SHP77 (cell line): ENCODE results near the gene SLC45A1.
A peak's percentile ranks its signal among the peaks of the same experiment; 100 is the strongest.
"Not testable (repeated sequence)": the region's sequence is repeated elsewhere in the genome, so short reads cannot be mapped to it uniquely, and the experiment has no call there.

Experiments used
- DNase-seq, 2 experiments: peaks; one replicate each; lab custom pipeline; 2025; lab: John Stamatoyannopoulos, UW

SLC45A1 gene

GRCh38 chr1:8317647-8318381 lies at the start of gene SLC45A1:
Gene SLC45A1, plus strand, starts transcription at chr1:8318114. Its CDS starts 6,216 bp downstream, at chr1:8324330.
- DNase-seq, result peak; percentile 49 to 79

DNA sequence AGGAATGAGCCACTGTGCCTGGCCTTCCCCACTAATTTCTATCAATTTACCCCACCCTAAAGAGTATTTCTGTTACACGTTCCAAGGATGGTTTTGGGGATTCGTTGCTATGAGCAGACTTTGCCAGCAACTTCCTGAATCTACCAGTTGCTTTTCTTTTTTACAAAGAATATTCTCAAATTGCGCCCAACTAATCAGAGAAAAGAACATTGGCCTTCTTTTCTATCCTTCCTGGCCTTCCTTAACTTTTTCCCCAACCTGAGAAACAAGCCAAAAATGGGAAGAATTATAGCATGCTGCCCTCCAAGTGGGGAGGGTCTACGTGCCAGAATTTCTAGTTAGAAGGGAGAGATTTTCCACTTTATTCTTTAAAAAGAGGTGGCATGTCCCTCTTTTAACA lies 44.9 kb upstream of the SLC45A1 start:
- DNase-seq, result no peak

GRCh38 chr1:8274352-8274751 lies 43.6 kb upstream of the SLC45A1 start:
- DNase-seq, result no peak

- no peak for DNase-seq
These were observed 41.6 kb upstream of the SLC45A1 start for GRCh38 chr1:8276173-8276914.

DNA sequence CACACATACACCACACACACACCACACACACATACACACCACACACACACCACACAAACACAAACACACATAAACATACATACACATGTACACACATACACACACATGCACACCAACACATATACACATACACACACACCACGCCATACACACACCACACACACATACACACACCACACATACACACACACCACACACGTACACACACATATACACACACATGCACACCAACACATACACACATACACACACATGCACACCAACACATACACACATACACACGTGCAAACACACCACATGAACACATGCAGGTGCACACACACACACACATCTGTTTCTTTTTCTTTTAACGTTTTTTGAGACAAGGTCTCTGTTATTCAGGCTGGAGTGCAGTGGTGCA lies 41.0 kb upstream of the SLC45A1 start:
- no peak for DNase-seq

- DNase-seq, result not testable (repeated sequence)
These were observed 39.2 kb upstream of the SLC45A1 start for GRCh38 chr1:8278677-8279076.

DNA sequence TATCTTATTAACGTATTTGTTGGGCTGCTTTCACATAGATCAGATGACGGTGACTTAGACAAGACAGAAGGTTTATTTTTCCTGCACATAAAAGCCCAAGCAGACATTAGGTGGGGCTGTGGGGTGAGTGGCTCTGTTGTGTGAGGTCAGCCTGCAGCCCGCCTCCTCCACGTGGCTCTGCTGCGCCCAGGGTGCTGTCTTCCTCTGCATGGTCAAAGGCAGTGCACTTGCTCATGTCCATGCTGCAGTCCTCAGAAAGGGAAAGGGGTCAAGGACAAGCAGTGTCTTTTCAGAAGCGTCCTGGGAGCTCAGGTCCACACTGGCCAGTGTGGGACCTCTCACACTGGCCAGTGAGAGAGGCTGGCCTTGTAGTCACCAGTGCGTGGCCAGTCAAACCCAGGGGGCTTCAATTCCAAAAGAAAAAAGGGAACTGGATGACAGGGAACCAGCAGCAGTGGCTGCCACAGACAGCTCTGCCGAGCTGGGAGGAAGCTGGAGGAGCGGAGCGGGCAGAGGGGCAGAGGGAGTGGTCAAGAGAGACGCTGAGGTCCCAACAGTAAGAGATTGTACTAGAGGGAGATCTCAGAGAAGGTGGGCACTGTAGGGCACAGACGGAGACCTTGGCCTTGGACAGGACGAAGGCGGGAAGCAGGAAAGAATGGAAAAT lies 35.9 kb upstream of the SLC45A1 start:
- DNase-seq, result no peak

- DNase-seq, result no peak
These were observed 34.6 kb upstream of the SLC45A1 start for GRCh38 chr1:8283058-8283884.

DNA sequence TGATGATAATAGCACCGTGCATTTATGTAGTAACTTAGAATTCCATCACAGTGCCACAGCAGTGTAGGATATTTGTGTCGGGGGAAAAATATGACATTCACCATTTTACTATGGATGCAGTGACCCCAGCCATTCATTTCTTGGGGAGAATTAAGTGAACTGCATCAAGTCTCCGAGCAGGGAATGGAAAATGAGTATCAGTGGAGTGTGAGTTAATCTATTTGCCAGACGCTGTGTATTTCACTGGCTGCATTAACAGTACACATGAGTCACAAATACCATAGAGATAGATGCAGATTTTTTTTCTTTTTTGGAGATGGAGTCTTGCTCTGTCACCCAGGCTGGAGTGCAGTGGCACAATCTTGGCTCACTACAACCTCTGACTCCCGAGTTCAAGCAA lies 33.8 kb upstream of the SLC45A1 start:
- no peak for DNase-seq

DNA sequence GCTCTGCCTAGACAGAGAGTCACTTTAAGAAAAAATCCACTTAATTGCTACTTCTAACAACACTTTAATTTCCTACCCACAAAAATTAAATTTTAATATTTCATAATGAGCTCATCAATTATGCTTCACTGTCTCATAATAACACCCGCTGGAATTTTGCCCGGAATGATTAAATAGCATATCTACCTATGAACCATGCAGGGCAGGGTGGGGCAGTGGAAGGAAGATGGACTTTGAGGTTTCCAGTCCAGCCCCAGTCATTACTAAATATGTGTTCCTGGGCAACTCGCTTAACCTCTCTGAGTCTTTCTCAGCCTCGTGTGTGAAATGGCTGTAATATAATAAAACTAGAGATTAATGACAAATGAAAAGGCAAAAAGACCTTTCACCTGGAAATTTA lies 32.8 kb upstream of the SLC45A1 start:
- no peak for DNase-seq

- DNase-seq, result no peak
These were observed 31.9 kb upstream of the SLC45A1 start for GRCh38 chr1:8285965-8286364.

- DNase-seq, result no peak
These were observed 24.8 kb upstream of the SLC45A1 start for GRCh38 chr1:8293118-8293517.

DNA sequence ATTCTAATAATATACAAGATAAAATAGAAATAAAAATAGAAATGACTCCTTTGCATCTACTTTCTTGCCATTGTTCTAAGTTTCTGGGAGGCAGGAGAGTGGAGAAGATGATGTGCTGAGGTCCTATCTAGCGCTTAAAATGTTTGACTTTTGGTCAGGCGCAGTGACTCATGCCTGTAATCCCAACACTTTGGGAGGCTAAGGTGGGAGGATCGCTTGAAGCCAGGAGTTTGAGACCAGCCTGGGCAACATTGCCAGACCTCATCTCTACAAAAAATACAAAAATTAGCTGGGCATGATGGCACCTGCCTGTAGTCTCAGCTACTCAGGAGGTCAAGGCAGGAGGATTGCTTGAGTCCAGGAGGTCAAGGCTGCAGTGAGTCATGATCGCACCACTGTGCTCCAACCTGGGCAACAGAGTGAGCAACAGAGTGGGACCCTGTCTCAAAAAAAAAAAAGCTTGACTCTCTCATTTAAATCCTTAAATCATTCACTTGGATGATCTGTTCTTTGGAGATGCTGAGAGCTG lies 24.2 kb upstream of the SLC45A1 start:
- DNase-seq, result no peak

DNA sequence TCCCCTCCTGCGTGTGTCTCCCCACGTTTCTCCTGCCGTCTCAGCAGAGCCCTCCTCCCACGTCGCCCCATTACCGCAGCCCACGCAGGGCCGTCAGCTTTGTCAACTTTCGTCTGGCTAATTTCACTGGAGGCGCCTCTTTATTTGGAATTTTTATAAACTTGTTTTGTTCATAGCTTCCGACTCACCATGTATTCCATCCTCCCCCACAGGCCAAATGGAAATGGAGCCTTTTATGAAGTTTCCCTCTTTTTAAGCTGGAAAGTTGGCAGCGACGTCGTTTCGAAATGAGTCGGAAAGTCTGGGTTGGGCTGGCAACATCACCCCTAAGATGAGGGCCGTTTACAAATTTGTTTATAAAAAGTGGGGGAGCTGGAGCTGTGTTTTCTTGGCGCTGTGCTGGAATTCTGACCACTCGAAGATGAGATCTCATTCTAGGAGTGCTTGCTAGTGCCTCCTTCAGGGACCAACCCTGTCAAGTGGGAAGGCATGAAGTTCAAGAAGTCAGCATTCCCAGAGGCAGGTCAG lies 23.7 kb upstream of the SLC45A1 start:
- DNase-seq, result no peak

- peak in 1 of 2 experiments; percentile 24 for DNase-seq
These were observed 20.7 kb upstream of the SLC45A1 start for GRCh38 chr1:8297245-8297644.

DNA sequence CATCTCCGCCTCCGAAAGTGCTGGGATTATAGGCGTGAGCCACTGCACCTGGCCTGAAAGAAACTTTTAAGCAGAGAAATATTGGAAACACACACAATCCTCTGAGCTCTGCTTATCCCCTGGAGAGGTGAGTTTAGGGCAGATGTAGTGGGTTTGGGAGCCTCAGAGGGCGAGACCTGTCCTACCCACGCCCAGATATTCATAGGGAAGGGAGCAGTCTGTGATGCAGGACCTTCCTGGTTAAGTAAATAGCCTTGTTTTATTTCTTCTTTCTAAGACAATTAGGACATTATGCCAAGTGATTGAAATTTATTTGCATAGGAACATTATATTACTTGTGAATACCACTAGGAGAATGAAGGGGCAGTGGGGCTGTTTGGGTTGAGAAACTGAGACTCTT lies 18.0 kb upstream of the SLC45A1 start:
- no peak for DNase-seq

GRCh38 chr1:8302081-8302956 lies 15.6 kb upstream of the SLC45A1 start:
- no peak for DNase-seq

DNA sequence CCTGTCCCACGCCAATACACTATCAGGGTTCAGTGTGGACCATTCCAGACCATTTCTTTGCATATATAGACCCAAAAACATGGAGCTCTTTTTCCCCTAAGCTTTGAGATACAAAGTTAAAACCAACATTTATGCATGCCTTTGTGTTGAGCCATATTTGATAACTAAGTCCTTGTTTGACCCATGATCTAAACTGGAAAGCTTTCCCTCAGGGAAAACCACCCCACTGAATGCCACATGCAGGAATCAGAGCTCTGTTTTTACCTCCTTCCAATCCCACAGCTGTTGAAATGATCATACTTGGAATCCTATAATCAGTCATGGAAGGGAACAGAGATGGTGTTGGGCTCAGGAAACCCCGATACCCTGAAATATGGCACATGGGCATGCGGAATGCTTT lies 14.8 kb upstream of the SLC45A1 start:
- no peak for DNase-seq

DNA sequence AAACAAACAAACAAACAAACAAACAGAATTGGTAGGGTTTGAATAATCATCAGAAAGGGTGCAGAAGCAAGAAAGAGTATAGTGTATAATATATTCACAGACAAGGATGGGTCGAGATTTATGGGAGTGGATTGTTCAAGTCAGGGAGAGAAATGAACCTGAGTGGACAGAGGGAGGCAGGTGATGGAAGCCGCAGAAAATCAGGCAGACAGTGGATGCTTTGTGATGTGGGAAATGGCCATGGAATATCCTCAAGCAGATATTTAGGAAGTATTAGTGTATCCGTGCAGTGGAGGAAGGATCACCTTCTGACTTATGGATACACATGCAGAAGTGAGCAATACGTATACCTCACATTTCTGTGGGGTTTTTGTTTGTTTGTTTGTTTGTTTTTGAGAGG lies 14.0 kb upstream of the SLC45A1 start:
- no peak for DNase-seq

GRCh38 chr1:8307628-8308027 lies 10.3 kb upstream of the SLC45A1 start:
- no peak for DNase-seq
